Nephron (organoid): Measurements from ENCODE around the gene CRABP2.
A peak's percentile ranks its signal among the peaks of the same experiment; 100 is the strongest.

Source experiments
- H3K27ac Mint-ChIP-seq, 3 experiments: 2 replicates each; pipeline ENCODE4 v1.8.0; 2020; ENCODE audit warnings: mixed read lengths in 3 of 3, mild to moderate bottlenecking in 2 of 3, moderate library complexity in 1 of 3
- H3K27me3 Mint-ChIP-seq: 2 replicates; pipeline ENCODE4 v1.8.0; 2021; ENCODE audit warnings: low read depth, mild to moderate bottlenecking, moderate library complexity, mixed read lengths
- H3K36me3 Mint-ChIP-seq: 2 replicates; pipeline ENCODE4 v1.8.0; 2020; ENCODE audit warnings: low read depth, mixed read lengths
- H3K4me1 Mint-ChIP-seq: 2 replicates; pipeline ENCODE4 v1.8.0; 2020; ENCODE audit warnings: mixed read lengths
- H3K4me3 Mint-ChIP-seq, 3 experiments: 2 replicates each; pipeline ENCODE4 v1.8.0; 2020; ENCODE audit warnings: mild to moderate bottlenecking in 3 of 3, mixed read lengths in 3 of 3, moderate library complexity in 2 of 3
- H3K9me3 Mint-ChIP-seq: 2 replicates; pipeline ENCODE4 v1.8.0; 2020; ENCODE audit warnings: mixed read lengths
- CTCF ChIP-seq, 3 experiments: fragments of 200-600 bp; sonication (generic); IDR thresholded peaks; one replicate each; pipeline ENCODE4 v1.5.0; 2021; ENCODE audit warnings: antibody characterized with exemption in 3 of 3; ENCODE audit not compliant: unreplicated experiment in 3 of 3

Gene CRABP2

GRCh38 chr1:156743367-156744302 is 38.3 kb upstream of the CRABP2 start:
- H3K9me3 Mint-ChIP-seq = no peaks in the 10 kb centered on the region
- H3K4me3 Mint-ChIP-seq = no peak overlapping the region
- H3K27me3 Mint-ChIP-seq = no peaks in the 10 kb centered on the region
- peaks cover 22% of the 10 kb centered on the region for H3K36me3 Mint-ChIP-seq
- H3K4me1 Mint-ChIP-seq = peaks cover 60% of the 10 kb centered on the region
- H3K27ac Mint-ChIP-seq = peak overlapping the region; percentile 21 to 96 (median 73)
- TF ChIP-seq CTCF (IDR thresholded peaks at IDR 0.05; ENCODE audit: unreplicated experiment in 3 of 3) = no peak

- Mint-ChIP-seq H3K27ac (peak overlapping the region; percentile 94 to 96 (median 96)), H3K9me3 (no peaks in the 10 kb centered on the region), H3K4me1 (peaks cover 52% of the 10 kb centered on the region), H3K36me3 (peaks cover 22% of the 10 kb centered on the region), H3K27me3 (no peaks in the 10 kb centered on the region), H3K4me3 (peak overlapping the region in 2 of 3 experiments; percentile 34 to 35)
- TF ChIP-seq CTCF (IDR thresholded peaks at IDR 0.05; ENCODE audit: unreplicated experiment in 3 of 3) = no peak
These were observed 37.4 kb upstream of the CRABP2 start for GRCh38 chr1:156742801-156743200.

GRCh38 chr1:156742017-156742416 is 36.6 kb upstream of the CRABP2 start:
- H3K9me3 Mint-ChIP-seq = no peaks in the 10 kb centered on the region
- no peaks in the 10 kb centered on the region for H3K27me3 Mint-ChIP-seq
- no peak for TF ChIP-seq CTCF (IDR thresholded peaks at IDR 0.05; ENCODE audit: unreplicated experiment in 3 of 3)
- peaks cover 27% of the 10 kb centered on the region for H3K36me3 Mint-ChIP-seq
- H3K27ac Mint-ChIP-seq = peak overlapping the region; percentile 94 to 96 (median 96)
- H3K4me3 Mint-ChIP-seq = peak overlapping the region; percentile 12 to 96 (median 65)
- H3K4me1 Mint-ChIP-seq = peaks cover 46% of the 10 kb centered on the region

GRCh38 chr1:156741481-156741983 is 36.1 kb upstream of the CRABP2 start:
- H3K4me1 Mint-ChIP-seq = peaks cover 42% of the 10 kb centered on the region
- peak overlapping the region; percentile 93 to 96 (median 94) for H3K4me3 Mint-ChIP-seq
- peaks cover 27% of the 10 kb centered on the region for H3K36me3 Mint-ChIP-seq
- H3K27ac Mint-ChIP-seq = peak overlapping the region; percentile 94 to 96 (median 96)
- no peak for TF ChIP-seq CTCF (IDR thresholded peaks at IDR 0.05; ENCODE audit: unreplicated experiment in 3 of 3)
- no peaks in the 10 kb centered on the region for H3K9me3 Mint-ChIP-seq
- no peaks in the 10 kb centered on the region for H3K27me3 Mint-ChIP-seq

- no peak for TF ChIP-seq CTCF (IDR thresholded peaks at IDR 0.05; ENCODE audit: unreplicated experiment in 3 of 3)
- Mint-ChIP-seq H3K4me3 (peak within 1 kb of the TSS; percentile 93 to 96 (median 94)), H3K27me3 (no peaks in the 10 kb centered on the region), H3K27ac (peak within 1 kb of the TSS; percentile 94 to 96 (median 96)), H3K36me3 (peaks cover 25% of the 10 kb centered on the region), H3K4me1 (peaks cover 36% of the 10 kb centered on the region), H3K9me3 (no peaks in the 10 kb centered on the region)
These were observed 35.5 kb upstream of the CRABP2 start, which contains the start of gene MRPL24 for GRCh38 chr1:156740741-156741480. MRPL24 (minus strand) TSS chr1:156741088; CDS start chr1:156738704, 2,384 bp downstream.
